Stimulated activated CD8-positive, alpha-beta memory T cell treated with anti-CD3 and anti-CD28 coated beads, Interleukin-12 subunit alpha, Interleukin-12 subunit beta, amount 100 ng/mL, for 24 hours (primary cell): Measurements from ENCODE around the gene HORMAD2.
"Not testable (repeated sequence)": the region's sequence is repeated elsewhere in the genome, so short reads cannot be mapped to it uniquely, and the experiment has no call there.

ENCODE experiments used
- DNase-seq: peaks from one replicate; pipeline ENCODE4 v3.0.0-alpha.2; 2020; ENCODE audit errors: extremely low read depth

HORMAD2 gene

GRCh38 chr22:30056015-30056414 is 24.2 kb upstream of the HORMAD2 start:
- no peak for DNase-seq

- DNase-seq: no peak
Observed at GRCh38 chr22:30057375-30057774, 22.9 kb upstream of the HORMAD2 start.

- DNase-seq: not testable (repeated sequence)
Observed at GRCh38 chr22:30059346-30060020, 20.8 kb upstream of the HORMAD2 start.

GRCh38 chr22:30061094-30061493 is 19.2 kb upstream of the HORMAD2 start:
- DNase-seq: not testable (repeated sequence)

- DNase-seq: no peak
Observed at GRCh38 chr22:30062259-30062658, 18.0 kb upstream of the HORMAD2 start.

GRCh38 chr22:30062950-30063349 is 17.3 kb upstream of the HORMAD2 start:
- DNase-seq: no peak

- DNase-seq: no peak
Observed at GRCh38 chr22:30064172-30064571, 16.1 kb upstream of the HORMAD2 start.

- no peak for DNase-seq
Observed at GRCh38 chr22:30073743-30074142, 6.5 kb upstream of the HORMAD2 start.

- no peak for DNase-seq
Observed at GRCh38 chr22:30074147-30074546, 6.1 kb upstream of the HORMAD2 start.

- no peak for DNase-seq
Observed at GRCh38 chr22:30074994-30075393, 5.3 kb upstream of the HORMAD2 start.

GRCh38 chr22:30077279-30077880 is 2.9 kb upstream of the HORMAD2 start:
- DNase-seq: no peak

- no peak for DNase-seq
Observed at GRCh38 chr22:30078320-30079311, 1.6 kb upstream of the HORMAD2 start.

GRCh38 chr22:30080805-30081204 is 541 bp downstream of the HORMAD2 start:
- DNase-seq: no peak

- no peak for DNase-seq
Observed at GRCh38 chr22:30086496-30086895, 6.2 kb downstream of the HORMAD2 start.

- not testable (repeated sequence) for DNase-seq
Observed at GRCh38 chr22:30087037-30087436, 6.8 kb downstream of the HORMAD2 start.

- DNase-seq: no peak
Observed at GRCh38 chr22:30087611-30088010, 7.3 kb downstream of the HORMAD2 start.

- no peak for DNase-seq
Observed at GRCh38 chr22:30088468-30088867, 8.2 kb downstream of the HORMAD2 start.

- DNase-seq: no peak
Observed at GRCh38 chr22:30089655-30089974, 9.4 kb downstream of the HORMAD2 start.

GRCh38 chr22:30092686-30093085 is 12.4 kb downstream of the HORMAD2 start:
- DNase-seq: no peak

GRCh38 chr22:30094804-30095203 is 14.5 kb downstream of the HORMAD2 start:
- no peak for DNase-seq

GRCh38 chr22:30097861-30098260 is 17.6 kb downstream of the HORMAD2 start:
- no peak for DNase-seq

GRCh38 chr22:30100770-30101169 is 20.5 kb downstream of the HORMAD2 start:
- DNase-seq: not testable (repeated sequence)
